NB4 (cell line): Measurements from ENCODE around the gene NUDT2.
"Not testable (repeated sequence)": the region's sequence is repeated elsewhere in the genome, so short reads cannot be mapped to it uniquely, and the experiment has no call there.

Source experiments
- DNase-seq: peaks from one replicate; pipeline ENCODE4 v3.0.0; 2010; ENCODE audit warnings: low read depth
- H3K4me3 ChIP-seq: one replicate; pipeline ENCODE4 v1.5.1; 2011; ENCODE audit warnings: mild to moderate bottlenecking, low read depth, low read length, moderate library complexity
- CTCF ChIP-seq: IDR thresholded peaks from one replicate; pipeline ENCODE4 v1.5.1; 2012; ENCODE audit warnings: low read depth, low read length
- MAX ChIP-seq: IDR thresholded peaks from 2 replicates; pipeline ENCODE4 v1.6.1; 2011; ENCODE audit warnings: low read depth, low read length
- MYC ChIP-seq: IDR thresholded peaks from 2 replicates; pipeline ENCODE4 v1.6.1; 2011; ENCODE audit warnings: low read depth, low read length
- POLR2A ChIP-seq: IDR thresholded peaks from 2 replicates; pipeline ENCODE4 v1.6.1; 2011; ENCODE audit warnings: mild to moderate bottlenecking; ENCODE audit not compliant: insufficient read length; ENCODE audit errors: extremely low read depth

The NUDT2 gene

GRCh38 chr9:34347800-34348158 is 18.4 kb downstream of the NUDT2 start:
- no peak overlapping the region for H3K4me3 ChIP-seq
- no peak for TF ChIP-seq CTCF
- TF ChIP-seq MYC, result no peak
- TF ChIP-seq POLR2A, result no peak
- no peak for TF ChIP-seq MAX
- no peak for DNase-seq

- no peak for DNase-seq
- H3K4me3 ChIP-seq, result no peak overlapping the region
- TF ChIP-seq MAX (no peak), POLR2A (no peak), MYC (no peak), CTCF (no peak)
Observed at GRCh38 chr9:34349324-34349723, 20.0 kb downstream of the NUDT2 start.

- DNase-seq, H3K4me3 ChIP-seq: not testable (repeated sequence)
Observed at GRCh38 chr9:34352122-34352652, 22.8 kb downstream of the NUDT2 start.

- DNase-seq, H3K4me3 ChIP-seq: not testable (repeated sequence)
Observed at GRCh38 chr9:34352957-34353356, 23.6 kb downstream of the NUDT2 start.

- no peak overlapping the region for H3K4me3 ChIP-seq
- TF ChIP-seq CTCF (no peak), POLR2A (no peak), MAX (no peak), MYC (no peak)
- DNase-seq, result no peak
Observed at GRCh38 chr9:34362614-34363214, 33.3 kb downstream of the NUDT2 start.

- no peak overlapping the region for H3K4me3 ChIP-seq
- TF ChIP-seq MAX (no peak), CTCF (no peak), POLR2A (no peak), MYC (no peak)
Observed at GRCh38 chr9:34363619-34364351, 34.4 kb downstream of the NUDT2 start.

GRCh38 chr9:34365282-34365681 is 35.9 kb downstream of the NUDT2 start:
- DNase-seq, result no peak
- no peak for TF ChIP-seq CTCF
- TF ChIP-seq POLR2A, result no peak
- TF ChIP-seq MAX, result no peak
- TF ChIP-seq MYC, result no peak
- H3K4me3 ChIP-seq, result no peak overlapping the region

More at GRCh38 chr9:34363619-34364351, 34.4 kb downstream of the NUDT2 start:
- no peak for DNase-seq
